Kidney capillary endothelial cell (primary cell): Measurements from ENCODE around the gene BTBD9.

Experiments used
- DNase-seq: peaks from one replicate; pipeline ENCODE4 v3.0.0-alpha.2; 2018; ENCODE audit warnings: low spot score

Gene BTBD9

GRCh38 chr6:38507173-38507572 lies 132.6 kb downstream of the BTBD9 start:
- DNase-seq, result no peak

GRCh38 chr6:38505826-38506225 lies 133.9 kb downstream of the BTBD9 start:
- no peak for DNase-seq

GRCh38 chr6:38504996-38505395 lies 134.7 kb downstream of the BTBD9 start:
- DNase-seq, result no peak

- no peak for DNase-seq
These were observed 135.6 kb downstream of the BTBD9 start for GRCh38 chr6:38503960-38504682.

- DNase-seq, result no peak
These were observed 136.5 kb downstream of the BTBD9 start for GRCh38 chr6:38503032-38503773.

GRCh38 chr6:38502423-38502822 lies 137.3 kb downstream of the BTBD9 start:
- DNase-seq, result no peak

- no peak for DNase-seq
These were observed 137.8 kb downstream of the BTBD9 start for GRCh38 chr6:38501931-38502330.

GRCh38 chr6:38499529-38500096 lies 140.1 kb downstream of the BTBD9 start:
- DNase-seq, result no peak

- DNase-seq, result no peak
These were observed 140.8 kb downstream of the BTBD9 start for GRCh38 chr6:38498805-38499445.

- DNase-seq, result no peak
These were observed 141.6 kb downstream of the BTBD9 start for GRCh38 chr6:38498085-38498484.

- no peak for DNase-seq
These were observed 142.2 kb downstream of the BTBD9 start for GRCh38 chr6:38497546-38497945.

- DNase-seq, result no peak
These were observed 143.7 kb downstream of the BTBD9 start for GRCh38 chr6:38495922-38496635.

- DNase-seq, result no peak
These were observed 144.2 kb downstream of the BTBD9 start for GRCh38 chr6:38495518-38495917.

GRCh38 chr6:38493931-38494547 lies 145.7 kb downstream of the BTBD9 start:
- DNase-seq, result peak; percentile 73

- no peak for DNase-seq
These were observed 147.7 kb downstream of the BTBD9 start for GRCh38 chr6:38492031-38492430.

GRCh38 chr6:38489951-38490350 lies 149.8 kb downstream of the BTBD9 start:
- DNase-seq, result no peak

GRCh38 chr6:38487423-38487822 lies 152.3 kb downstream of the BTBD9 start:
- DNase-seq, result no peak

GRCh38 chr6:38485488-38485887 lies 154.2 kb downstream of the BTBD9 start:
- DNase-seq, result no peak

GRCh38 chr6:38484656-38485055 lies 155.1 kb downstream of the BTBD9 start:
- no peak for DNase-seq

GRCh38 chr6:38483526-38483925 lies 156.2 kb downstream of the BTBD9 start:
- no peak for DNase-seq

GRCh38 chr6:38482466-38482865 lies 157.3 kb downstream of the BTBD9 start:
- no peak for DNase-seq

GRCh38 chr6:38481851-38482250 lies 157.9 kb downstream of the BTBD9 start:
- DNase-seq, result no peak
